CD4-positive, alpha-beta memory T cell (primary cell): ENCODE data around the gene TWIST1. TPM values are rescaled to one million over a fixed set of nuclear protein-coding genes. Genes with fewer than 3 reads are reported as not detected.
A peak's percentile ranks its signal among the peaks of the same experiment; 100 is the strongest.

Source experiments
- CTCF ChIA-PET: fragments of 350-600 bp; sonication (Branson Sonifier 250); formaldehyde crosslinking; loops from one replicate; lab custom pipeline; 2021; ENCODE audit warnings: inconsistent platforms; ENCODE audit not compliant: partially characterized antibody; lab: Charles Lee
- POLR2A ChIA-PET: fragments of 350-600 bp; sonication (Branson Sonifier 250); formaldehyde crosslinking; loops from one replicate; lab custom pipeline; 2021; ENCODE audit not compliant: partially characterized antibody; lab: Charles Lee
- DNase-seq, 5 donors: peaks; one replicate each; pipeline versions ENCODE4 v3.0.0 to v3.0.0-alpha.2; 2020 to 2022; ENCODE audit warnings: mixed read lengths in 1 of 5
- H3K27ac ChIP-seq: one replicate; pipeline ENCODE4 v1.7.0; 2013; ENCODE audit warnings: low read depth, low read length
- H3K27me3 ChIP-seq: 2 replicates; pipeline ENCODE4 v1.7.0; 2013; ENCODE audit warnings: mild to moderate bottlenecking, low read length, moderate library complexity; ENCODE audit not compliant: insufficient read depth
- H3K36me3 ChIP-seq: 2 replicates; pipeline ENCODE4 v1.7.0; 2013; ENCODE audit warnings: mild to moderate bottlenecking, low read length, moderate library complexity; ENCODE audit not compliant: insufficient read depth
- H3K4me1 ChIP-seq: 2 replicates; pipeline ENCODE4 v1.7.0; 2013; ENCODE audit warnings: mild to moderate bottlenecking, low read length, moderate library complexity; ENCODE audit not compliant: insufficient read depth
- H3K4me3 ChIP-seq, 2 donors: one replicate each; pipeline ENCODE4 v1.7.0; 2013; ENCODE audit warnings: low read length in 2 of 2, mild to moderate bottlenecking in 1 of 2
- H3K9me3 ChIP-seq, 2 donors: one replicate each; pipeline ENCODE4 v1.7.0; 2013; ENCODE audit warnings: low read length in 2 of 2, control low read depth in 1 of 2; ENCODE audit not compliant: control insufficient read depth in 1 of 2
- H3K27ac Mint-ChIP-seq, 7 donors: one replicate each; pipeline ENCODE4 v1.8.0; 2020 to 2021; ENCODE audit warnings: mixed read lengths in 7 of 7, mild to moderate bottlenecking in 6 of 7, inconsistent platforms in 3 of 7, moderate library complexity in 3 of 7
- H3K27me3 Mint-ChIP-seq, 2 donors: one replicate each; pipeline ENCODE4 v1.8.0; 2020 to 2021; ENCODE audit warnings: mixed read lengths in 2 of 2
- H3K36me3 Mint-ChIP-seq, 2 donors: one replicate each; pipeline ENCODE4 v1.8.0; 2020 to 2021; ENCODE audit warnings: mixed read lengths in 2 of 2, inconsistent platforms in 1 of 2, mild to moderate bottlenecking in 1 of 2
- H3K4me1 Mint-ChIP-seq, 4 donors: one replicate each; pipeline ENCODE4 v1.8.0; 2020 to 2021; ENCODE audit warnings: mixed read lengths in 4 of 4, mild to moderate bottlenecking in 1 of 4
- H3K4me3 Mint-ChIP-seq, 8 donors: one replicate each; pipeline ENCODE4 v1.8.0; 2020 to 2021; ENCODE audit warnings: mixed read lengths in 8 of 8, mild to moderate bottlenecking in 7 of 8, moderate library complexity in 6 of 8, inconsistent platforms in 3 of 8
- H3K9me3 Mint-ChIP-seq, 8 donors: one replicate each; pipeline ENCODE4 v1.8.0; 2020 to 2021; ENCODE audit warnings: mixed read lengths in 8 of 8, mild to moderate bottlenecking in 5 of 8, inconsistent platforms in 3 of 8, moderate library complexity in 1 of 8
- intact Hi-C: fragments of 100-400 bp; cut with micrococcal nuclease; formaldehyde crosslinking; loops from one replicate; pipeline ENCODE4 v1.15.1; 2023
- polyA plus RNA-seq, 2 donors: library from polyadenylated mRNA; unstranded; fragments of 300-500 nt; fragmentation: Illumina TruSeq; gene quantifications; one replicate each; pipeline ENCODE4 v1.2.3, GENCODE V29; 2021
- total RNA-seq, 2 experiments: library from RNA; stranded (reverse); gene quantifications; one replicate each; pipeline ENCODE4 v1.2.3, GENCODE V29; 2021

The TWIST1 gene
- total and polyA plus RNA-seq, 4 experiments from 2014 or later = not detected

- Histone ChIP-seq H3K9me3 (no peaks in the 10 kb centered on the region), H3K4me1 (no peaks in the 10 kb centered on the region), H3K27me3 (no peaks in the 10 kb centered on the region), H3K36me3 (no peaks in the 10 kb centered on the region), H3K4me3 (no peak overlapping the region), H3K27ac (no peak overlapping the region)
- no peak for DNase-seq
- no peak overlapping the region for H3K4me3 Mint-ChIP-seq
- ChIA-PET POLR2A (no interaction called here), CTCF (interaction anchor here (0.6 kb wide), 1 partner anchor 17 kb away, joined by 3 read pairs; no protein-coding TSS in a partner anchor)
- peaks cover 0 to 18% (median 4%) of the 10 kb centered on the region in 8 donors for H3K9me3 Mint-ChIP-seq
- intact Hi-C loops = no loop called here
- H3K27ac Mint-ChIP-seq = no peak overlapping the region
- H3K27me3 Mint-ChIP-seq = peaks cover 6 to 7% of the 10 kb centered on the region in 2 donors
- no peaks in the 10 kb centered on the region for H3K4me1 Mint-ChIP-seq
- no peaks in the 10 kb centered on the region for H3K36me3 Mint-ChIP-seq
These were observed 22.4 kb upstream of the TWIST1 start for GRCh38 chr7:19139706-19140327.

- peaks cover 0 to 4% (median 0%) of the 10 kb centered on the region in 8 donors for H3K9me3 Mint-ChIP-seq
- Histone ChIP-seq H3K36me3 (no peaks in the 10 kb centered on the region), H3K9me3 (no peaks in the 10 kb centered on the region), H3K4me1 (no peaks in the 10 kb centered on the region), H3K4me3 (no peak overlapping the region), H3K27me3 (no peaks in the 10 kb centered on the region), H3K27ac (no peak overlapping the region)
- no peaks in the 10 kb centered on the region for H3K36me3 Mint-ChIP-seq
- POLR2A ChIA-PET = no interaction called here
- H3K4me3 Mint-ChIP-seq = no peak overlapping the region
- H3K27me3 Mint-ChIP-seq = no peaks in the 10 kb centered on the region
- no peak overlapping the region for H3K27ac Mint-ChIP-seq
- CTCF ChIA-PET = no interaction called here
- no peaks in the 10 kb centered on the region for H3K4me1 Mint-ChIP-seq
- intact Hi-C loops = no loop called here
- no peak for DNase-seq
These were observed 16.4 kb upstream of the TWIST1 start for GRCh38 chr7:19133886-19134285.

GRCh38 chr7:19133390-19133789 is 16.0 kb upstream of the TWIST1 start:
- peaks cover 0 to 4% (median 0%) of the 10 kb centered on the region in 8 donors for H3K9me3 Mint-ChIP-seq
- POLR2A ChIA-PET = no interaction called here
- H3K4me3 ChIP-seq = no peak overlapping the region

GRCh38 chr7:19128856-19129255 is 11.4 kb upstream of the TWIST1 start:
- H3K36me3 ChIP-seq = no peaks in the 10 kb centered on the region
- no peak overlapping the region for H3K27ac ChIP-seq
- no peaks in the 10 kb centered on the region for H3K27me3 Mint-ChIP-seq
- no peaks in the 10 kb centered on the region for H3K27me3 ChIP-seq
- CTCF ChIA-PET = no interaction called here
- H3K9me3 ChIP-seq = no peaks in the 10 kb centered on the region
- no peaks in the 10 kb centered on the region for H3K4me1 Mint-ChIP-seq
- no peak overlapping the region for H3K4me3 Mint-ChIP-seq
- no peak overlapping the region for H3K4me3 ChIP-seq
- intact Hi-C loops = no loop called here
- H3K9me3 Mint-ChIP-seq = peaks cover 0 to 2% (median 0%) of the 10 kb centered on the region in 8 donors
- no peaks in the 10 kb centered on the region for H3K4me1 ChIP-seq
- DNase-seq = no peak
- H3K36me3 Mint-ChIP-seq = no peaks in the 10 kb centered on the region
- POLR2A ChIA-PET = no interaction called here
- H3K27ac Mint-ChIP-seq = no peak overlapping the region

More at GRCh38 chr7:19133390-19133789, 16.0 kb upstream of the TWIST1 start:
- H3K27ac ChIP-seq = no peak overlapping the region
- no peak for DNase-seq
- H3K27me3 ChIP-seq = no peaks in the 10 kb centered on the region
- no peaks in the 10 kb centered on the region for H3K4me1 Mint-ChIP-seq
- H3K9me3 ChIP-seq = no peaks in the 10 kb centered on the region
- no peaks in the 10 kb centered on the region for H3K27me3 Mint-ChIP-seq
- H3K36me3 Mint-ChIP-seq = no peaks in the 10 kb centered on the region
- no peaks in the 10 kb centered on the region for H3K36me3 ChIP-seq
- H3K27ac Mint-ChIP-seq = no peak overlapping the region
- no peaks in the 10 kb centered on the region for H3K4me1 ChIP-seq
- no peak overlapping the region for H3K4me3 Mint-ChIP-seq
- intact Hi-C loops = no loop called here
- CTCF ChIA-PET = no interaction called here

- ChIA-PET CTCF (no interaction called here), POLR2A (no interaction called here)
- Histone ChIP-seq H3K27ac (no peak overlapping the region), H3K4me3 (no peak overlapping the region), H3K27me3 (no peaks in the 10 kb centered on the region), H3K9me3 (no peaks in the 10 kb centered on the region), H3K4me1 (no peaks in the 10 kb centered on the region), H3K36me3 (no peaks in the 10 kb centered on the region)
- no peak for DNase-seq
- peaks cover 12 to 16% of the 10 kb centered on the region in 2 donors for H3K27me3 Mint-ChIP-seq
- H3K4me3 Mint-ChIP-seq = no peak overlapping the region
- H3K27ac Mint-ChIP-seq = no peak overlapping the region
- peaks cover 0 to 12% (median 2%) of the 10 kb centered on the region in 8 donors for H3K9me3 Mint-ChIP-seq
- no peaks in the 10 kb centered on the region for H3K4me1 Mint-ChIP-seq
- intact Hi-C loops = no loop called here
- H3K36me3 Mint-ChIP-seq = no peaks in the 10 kb centered on the region
These were observed 4.6 kb upstream of the TWIST1 start for GRCh38 chr7:19121977-19122588.

- no peak overlapping the region for H3K4me3 ChIP-seq
- no peak for DNase-seq
- Mint-ChIP-seq H3K27ac (no peak overlapping the region), H3K9me3 (peaks cover 0 to 12% (median 2%) of the 10 kb centered on the region in 8 donors), H3K4me3 (peak overlapping the region in 1 of 8 donors; percentile 11), H3K27me3 (peaks cover 16 to 20% of the 10 kb centered on the region in 2 donors), H3K4me1 (peaks cover 0 to 2% (median under 1%) of the 10 kb centered on the region in 4 donors), H3K36me3 (no peaks in the 10 kb centered on the region)
- H3K4me1 ChIP-seq = no peaks in the 10 kb centered on the region
- H3K27me3 ChIP-seq = peaks cover 2% of the 10 kb centered on the region
- intact Hi-C loops = no loop called here
- no peaks in the 10 kb centered on the region for H3K36me3 ChIP-seq
- ChIA-PET POLR2A (no interaction called here), CTCF (no interaction called here)
- H3K9me3 ChIP-seq = no peaks in the 10 kb centered on the region
- H3K27ac ChIP-seq = no peak overlapping the region
These were observed 2.5 kb upstream of the TWIST1 start for GRCh38 chr7:19119870-19120486.

GRCh38 chr7:19119372-19119771 is 1.9 kb upstream of the TWIST1 start:
- Mint-ChIP-seq H3K27me3 (peaks cover 17 to 22% of the 10 kb centered on the region in 2 donors), H3K36me3 (no peaks in the 10 kb centered on the region), H3K9me3 (peaks cover 0 to 14% (median 2%) of the 10 kb centered on the region in 8 donors), H3K27ac (no peak overlapping the region), H3K4me1 (peaks cover 0 to 2% (median under 1%) of the 10 kb centered on the region in 4 donors), H3K4me3 (peak overlapping the region in 1 of 8 donors; percentile 34)
- H3K27me3 ChIP-seq = peaks cover 5% of the 10 kb centered on the region
- no peaks in the 10 kb centered on the region for H3K4me1 ChIP-seq
- CTCF ChIA-PET = no interaction called here
- no peak overlapping the region for H3K4me3 ChIP-seq
- H3K9me3 ChIP-seq = no peaks in the 10 kb centered on the region
- DNase-seq = no peak
- POLR2A ChIA-PET = no interaction called here
- intact Hi-C loops = no loop called here
- no peak overlapping the region for H3K27ac ChIP-seq
- no peaks in the 10 kb centered on the region for H3K36me3 ChIP-seq
